Measurements from ENCODE around the gene BUD31.

GRCh38 chr7:99409192-99409572 lies 413 bp downstream of the BUD31 start:
- TF ChIP-seq MYC (IDR thresholded peaks at IDR 0.05; ENCODE audit: low read depth, low read length), result no peak
- TF ChIP-seq MYC (CRISPR knock-in tag; IDR thresholded peaks at IDR 0.05; ENCODE audit: borderline replicate concordance, low read depth), result no peak
- no peak for TF ChIP-seq POLR2AphosphoS5 (IDR thresholded peaks at IDR 0.05; ENCODE audit: control insufficient read depth, insufficient read depth, low read depth, low read length)
- TF ChIP-seq CTCF (IDR thresholded peaks at IDR 0.05 in 2 of 3, conservative IDR thresholded peaks at IDR 0.05 in 1 of 3; ENCODE audit: insufficient read depth in 2 of 3, low read depth in 1 of 3, low read length in 3 of 3), result no peak
- TF ChIP-seq IRF1 (CRISPR knock-in tag; IDR thresholded peaks at IDR 0.05; ENCODE audit: borderline replicate concordance), result no peak
- no peak for TF ChIP-seq JUND (IDR thresholded peaks at IDR 0.05; ENCODE audit: borderline replicate concordance, low read depth, low read length)
- TF ChIP-seq JUND (tag; IDR thresholded peaks at IDR 0.05; ENCODE audit: borderline replicate concordance, low read depth, low read length), result no peak
- TF ChIP-seq POLR2A (conservative IDR thresholded peaks at IDR 0.05), result no peak; the same call in 1 of the 2 replicates
- TF ChIP-seq MTF1 (CRISPR knock-in tag; IDR thresholded peaks at IDR 0.05; ENCODE audit: borderline replicate concordance), result no peak
- no peak for TF ChIP-seq GABPB1 (CRISPR knock-in tag; IDR thresholded peaks at IDR 0.05)
